ENCODE measurements around the gene C4A. TPM values are rescaled to one million over a fixed set of nuclear protein-coding genes. Genes with fewer than 3 reads are reported as not detected.
"Not testable (repeated sequence)": the region's sequence is repeated elsewhere in the genome, so short reads cannot be mapped to it uniquely, and the experiment has no call there.

C4A gene
- total and polyA plus RNA-seq, 8 donors = 10.8 to 248 (median 45.2) TPM

DNA sequence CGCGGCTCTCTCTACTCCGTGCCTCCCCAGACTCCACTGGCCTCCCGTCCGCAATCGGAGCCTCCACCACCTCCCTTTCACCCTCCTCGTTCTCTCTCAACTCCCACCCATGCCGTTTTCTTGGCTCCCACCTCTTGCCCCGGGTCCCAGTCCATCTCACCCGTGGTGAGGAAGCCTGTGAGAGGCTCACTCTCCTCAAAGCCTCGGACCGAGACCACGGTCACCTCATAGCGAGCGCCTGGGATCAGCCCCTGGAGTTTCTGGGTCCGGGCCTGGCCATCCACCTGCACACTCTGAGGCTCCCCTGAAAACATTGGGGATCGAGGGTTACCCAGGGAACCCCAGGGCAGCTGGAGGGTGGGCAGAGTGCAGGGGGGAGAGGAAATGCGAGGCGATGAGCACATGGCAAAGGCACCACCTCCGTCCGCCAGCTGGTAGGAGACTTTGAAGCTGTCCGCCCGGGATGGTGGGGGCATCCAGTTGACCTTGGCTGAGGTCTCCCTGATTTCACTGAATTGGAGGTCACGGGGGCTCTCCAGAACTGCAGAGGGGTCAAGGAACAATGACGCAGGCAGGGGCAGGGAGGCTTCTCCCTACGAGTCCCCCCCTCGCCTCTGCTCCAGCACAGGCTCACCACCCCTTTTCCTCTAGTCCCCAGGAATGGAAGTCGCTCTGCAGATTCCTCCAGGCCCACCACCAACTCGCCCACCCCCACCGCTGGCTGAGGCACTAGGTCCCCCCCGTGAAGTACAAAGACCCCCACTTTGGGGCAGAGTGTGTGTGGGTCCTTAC is 61.9 kb downstream of the C4A start:
- H3K4me3 ChIP-seq; intact Hi-C loops (cut with DNase I; ENCODE audit: low total_unique reads): not testable (repeated sequence)

DNA sequence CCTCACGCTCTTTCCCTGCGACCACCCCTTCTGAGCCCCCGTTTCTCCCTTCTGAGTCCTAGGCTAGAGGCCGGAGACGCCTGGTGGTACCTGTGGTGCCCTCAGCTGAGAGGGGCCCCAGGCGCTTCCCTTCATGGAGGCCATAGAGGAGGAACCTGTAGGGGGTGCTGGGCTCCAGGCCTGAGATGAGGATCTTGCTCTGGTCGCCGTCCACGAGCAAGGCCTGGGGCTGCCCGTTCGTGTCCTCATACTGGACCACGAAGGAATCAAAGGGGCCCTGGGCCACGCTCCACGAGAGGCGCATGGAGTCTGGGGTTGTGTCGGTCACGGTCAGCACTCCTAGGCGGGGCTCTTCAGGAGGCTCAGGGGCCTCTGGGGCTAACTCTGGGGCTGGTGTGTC is 63.1 kb downstream of the C4A start:
- H3K4me1 ChIP-seq = peaks cover 8 to 30% (median 19%) of the 10 kb centered on the region in 4 donors
- DNase-seq; H3K36me3 ChIP-seq; H3K9me3 ChIP-seq; intact Hi-C loops (cut with DNase I; ENCODE audit: low total_unique reads); H3K27me3 ChIP-seq; H3K27ac ChIP-seq; H3K4me3 ChIP-seq: not testable (repeated sequence)
- WGBS, 5 donors = 80 to 90% (median 86%) methylated on average over 2 to 11 of the region's 18 CpGs

More for the DNA sequence above, 61.9 kb downstream of the C4A start:
- H3K36me3 ChIP-seq, H3K27me3 ChIP-seq, H3K9me3 ChIP-seq, H3K27ac ChIP-seq, DNase-seq: not testable (repeated sequence)
- peaks cover 8 to 30% (median 19%) of the 10 kb centered on the region in 4 donors for H3K4me1 ChIP-seq
- 87 to 94% (median 92%) methylated on average over 10 to 16 of the region's 31 CpGs for WGBS, 5 donors

DNA sequence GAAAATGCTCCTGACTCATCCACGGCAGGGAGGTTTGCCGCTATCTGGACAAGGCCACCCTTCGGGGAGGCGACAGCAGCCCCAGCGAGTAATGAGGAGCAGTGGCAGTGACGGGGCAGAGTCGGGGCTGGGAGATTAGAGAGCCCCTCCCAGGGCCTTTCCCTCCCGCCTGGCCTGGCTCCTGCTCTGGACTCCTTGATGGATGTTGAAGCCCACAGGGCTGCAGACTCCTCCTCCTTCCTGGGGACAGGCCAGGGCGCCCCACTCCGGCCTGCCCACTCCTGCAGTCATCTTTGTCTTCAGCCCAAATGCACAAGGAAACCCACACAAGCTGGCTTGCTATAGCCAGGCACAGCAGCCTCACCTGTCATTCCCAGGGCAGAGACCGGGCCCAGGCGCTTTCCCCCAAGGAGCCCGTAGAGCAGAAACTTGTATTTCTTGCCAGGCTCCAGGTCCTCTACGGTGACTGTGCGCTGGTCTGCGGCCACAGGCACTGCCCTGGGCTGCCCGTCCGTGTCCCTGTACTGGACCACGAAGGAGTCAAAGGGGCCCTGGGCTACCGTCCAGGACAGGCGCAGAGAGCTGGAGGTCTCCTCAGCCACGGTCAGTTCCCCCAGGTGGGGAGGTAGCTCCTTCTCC is 64.1 kb downstream of the C4A start:
- Histone ChIP-seq H3K27ac (peak overlapping the region in 4 of 5 donors; percentile 67 to 84 (median 79)), H3K27me3 (no peaks in the 10 kb centered on the region), H3K36me3 (no peaks in the 10 kb centered on the region), H3K9me3 (no peaks in the 10 kb centered on the region), H3K4me3 (no peak overlapping the region), H3K4me1 (peaks cover 8 to 30% (median 19%) of the 10 kb centered on the region in 4 donors)
- WGBS, 5 donors = 74 to 82% (median 78%) methylated on average over 7 to 22 of the region's 22 CpGs
- intact Hi-C loops (cut with DNase I; ENCODE audit: low total_unique reads) = no loop called here
- peak in 1 of 2 donors; percentile 56 for DNase-seq
- TF ChIP-seq EP300 (IDR thresholded peaks at IDR 0.05) (no peak), POLR2A (IDR thresholded peaks at IDR 0.05) (no peak), POLR2AphosphoS5 (IDR thresholded peaks at IDR 0.05) (no peak)
- TF ChIP-seq, protein P1, sequence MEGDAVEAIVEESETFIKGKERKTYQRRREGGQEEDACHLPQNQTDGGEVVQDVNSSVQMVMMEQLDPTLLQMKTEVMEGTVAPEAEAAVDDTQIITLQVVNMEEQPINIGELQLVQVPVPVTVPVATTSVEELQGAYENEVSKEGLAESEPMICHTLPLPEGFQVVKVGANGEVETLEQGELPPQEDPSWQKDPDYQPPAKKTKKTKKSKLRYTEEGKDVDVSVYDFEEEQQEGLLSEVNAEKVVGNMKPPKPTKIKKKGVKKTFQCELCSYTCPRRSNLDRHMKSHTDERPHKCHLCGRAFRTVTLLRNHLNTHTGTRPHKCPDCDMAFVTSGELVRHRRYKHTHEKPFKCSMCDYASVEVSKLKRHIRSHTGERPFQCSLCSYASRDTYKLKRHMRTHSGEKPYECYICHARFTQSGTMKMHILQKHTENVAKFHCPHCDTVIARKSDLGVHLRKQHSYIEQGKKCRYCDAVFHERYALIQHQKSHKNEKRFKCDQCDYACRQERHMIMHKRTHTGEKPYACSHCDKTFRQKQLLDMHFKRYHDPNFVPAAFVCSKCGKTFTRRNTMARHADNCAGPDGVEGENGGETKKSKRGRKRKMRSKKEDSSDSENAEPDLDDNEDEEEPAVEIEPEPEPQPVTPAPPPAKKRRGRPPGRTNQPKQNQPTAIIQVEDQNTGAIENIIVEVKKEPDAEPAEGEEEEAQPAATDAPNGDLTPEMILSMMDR (IDR thresholded peaks at IDR 0.05) = no peak

DNA sequence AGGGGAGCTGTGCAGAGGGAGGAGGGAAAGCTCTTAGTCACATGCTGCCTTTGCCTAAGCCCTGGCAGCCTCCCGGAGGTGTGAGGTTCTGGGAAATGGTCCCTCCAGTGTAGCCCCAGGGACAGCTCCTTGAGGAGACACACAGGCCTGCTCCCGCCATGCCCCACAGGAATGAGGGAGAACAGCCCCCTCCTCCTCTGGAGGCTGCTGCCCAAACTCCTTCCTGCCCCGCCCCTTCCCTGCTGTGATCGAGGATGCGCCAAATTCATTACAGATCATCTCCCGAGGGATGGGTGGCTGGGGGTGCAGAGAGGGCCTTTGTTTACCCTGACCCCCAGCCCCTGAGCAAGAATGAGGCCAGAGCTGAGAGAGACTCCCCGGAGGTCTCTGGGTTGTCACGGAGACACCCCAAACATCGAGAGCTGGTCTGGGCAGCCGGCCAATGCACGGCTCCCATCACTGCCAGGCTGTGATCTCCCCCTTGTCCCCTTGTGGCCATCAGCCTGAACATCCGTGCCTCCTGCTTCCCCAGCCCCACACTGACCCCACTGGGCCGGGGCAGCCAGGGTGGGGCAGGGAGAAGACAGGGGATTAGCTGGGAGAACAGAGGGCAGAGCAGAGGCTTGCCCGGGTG is 64.7 kb downstream of the C4A start:
- Histone ChIP-seq H3K4me3 (no peak overlapping the region), H3K4me1 (peaks cover 8 to 30% (median 19%) of the 10 kb centered on the region in 4 donors), H3K27ac (peak overlapping the region in 4 of 5 donors; percentile 67 to 84 (median 79)), H3K36me3 (no peaks in the 10 kb centered on the region), H3K9me3 (no peaks in the 10 kb centered on the region), H3K27me3 (no peaks in the 10 kb centered on the region)
- 40 to 59% (median 50%) methylated on average over 10 to 14 of the region's 14 CpGs for WGBS, 5 donors
- intact Hi-C loops (cut with DNase I; ENCODE audit: low total_unique reads) = no loop called here
- TF ChIP-seq, protein P1 (IDR thresholded peaks at IDR 0.05) = no peak
- TF ChIP-seq EP300 (IDR thresholded peaks at IDR 0.05) (no peak), POLR2AphosphoS5 (IDR thresholded peaks at IDR 0.05) (no peak), POLR2A (IDR thresholded peaks at IDR 0.05) (no peak)
- DNase-seq = peak in 1 of 2 donors; percentile 70

DNA sequence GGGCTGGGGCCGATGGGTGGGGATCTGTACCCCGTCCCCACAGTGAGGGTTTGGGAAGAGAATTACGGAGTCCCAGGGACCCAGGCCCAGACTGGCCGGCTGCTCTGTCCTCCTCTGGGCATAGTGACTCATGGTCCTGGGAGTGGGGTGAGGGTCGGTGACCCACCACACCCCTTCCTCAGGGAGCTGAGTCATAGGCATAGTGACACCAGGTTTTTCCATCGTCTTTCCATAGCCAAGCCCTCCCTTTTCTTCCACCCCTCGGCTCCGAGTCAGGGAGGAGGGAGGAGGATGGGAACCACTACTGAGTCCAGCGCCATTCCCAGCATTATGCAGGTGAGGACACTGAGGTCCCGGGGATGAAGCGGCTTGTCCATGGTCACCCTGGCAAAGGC is 65.2 kb downstream of the C4A start:
- peak overlapping the region in 4 of 5 donors; percentile 67 to 84 (median 79) for H3K27ac ChIP-seq
- no peaks in the 10 kb centered on the region for H3K27me3 ChIP-seq
- 53 to 76% (median 68%) methylated on average over 8 to 11 of the region's 11 CpGs for WGBS, 5 donors
- H3K9me3 ChIP-seq = no peaks in the 10 kb centered on the region
- TF ChIP-seq POLR2AphosphoS5 (IDR thresholded peaks at IDR 0.05) (no peak), EP300 (IDR thresholded peaks at IDR 0.05) (no peak), POLR2A (IDR thresholded peaks at IDR 0.05) (no peak)
- TF ChIP-seq, protein P1 (IDR thresholded peaks at IDR 0.05) = no peak
- peak in 1 of 2 donors; percentile 54 for DNase-seq
- no peak overlapping the region for H3K4me3 ChIP-seq
- no peaks in the 10 kb centered on the region for H3K36me3 ChIP-seq
- peaks cover 8 to 30% (median 19%) of the 10 kb centered on the region in 4 donors for H3K4me1 ChIP-seq
- intact Hi-C loops (cut with DNase I; ENCODE audit: low total_unique reads) = no loop called here

Data from stomach (tissue), 9 donors.